Common myeloid progenitor, CD34-positive (primary cell): ENCODE data around the gene LSM3.

Source experiments
- CTCF ChIA-PET: fragments of 350-600 bp; sonication (Branson Sonifier 250); formaldehyde crosslinking; loops from one replicate; lab custom pipeline; 2021; ENCODE audit warnings: antibody characterized with exemption; lab: Charles Lee
- POLR2A ChIA-PET: fragments of 350-600 bp; sonication (Branson Sonifier 250); formaldehyde crosslinking; loops from one replicate; lab custom pipeline; 2021; ENCODE audit warnings: antibody characterized with exemption; lab: Charles Lee
- DNase-seq, 3 donors: peaks; one replicate each; pipeline versions ENCODE4 v3.0.0 to v3.0.0-alpha.2; 2013
- H3K27ac ChIP-seq, 2 experiments: 1 replicate in 1 of 2; 2 replicates in 1 of 2; pipeline ENCODE4 v1.7.0; 2013; ENCODE audit warnings: inconsistent platforms in 2 of 2, low read length in 2 of 2, mild to moderate bottlenecking in 2 of 2, low read depth in 1 of 2, moderate library complexity in 1 of 2; ENCODE audit not compliant: severe bottlenecking in 2 of 2, insufficient read depth in 1 of 2, poor library complexity in 1 of 2
- H3K27me3 ChIP-seq, 5 experiments: replicated peaks in 2 of 5; 1 replicate in 3 of 5; 2 replicates in 2 of 5; pipeline versions ENCODE4 v1.6.1 to v1.7.0; 2013; ENCODE audit warnings: low read length in 4 of 5, mild to moderate bottlenecking in 2 of 5, moderate library complexity in 2 of 5, inconsistent platforms in 1 of 5; ENCODE audit not compliant: insufficient read depth in 5 of 5, control insufficient read depth in 4 of 5
- H3K36me3 ChIP-seq, 4 experiments: 1 replicate in 2 of 4; 2 replicates in 2 of 4; pipeline versions ENCODE4 v1.6.1 to v1.7.0; 2013; ENCODE audit warnings: low read length in 3 of 4, control low read depth in 1 of 4, mild to moderate bottlenecking in 1 of 4; ENCODE audit not compliant: control insufficient read depth in 4 of 4, insufficient read depth in 4 of 4
- H3K4me1 ChIP-seq, 4 experiments: 1 replicate in 3 of 4; 2 replicates in 1 of 4; pipeline versions ENCODE4 v1.6.1 to v1.7.1; 2013; ENCODE audit warnings: low read length in 3 of 4, mild to moderate bottlenecking in 3 of 4, control low read depth in 1 of 4, inconsistent platforms in 1 of 4, moderate library complexity in 1 of 4; ENCODE audit not compliant: control insufficient read depth in 4 of 4, insufficient read depth in 4 of 4; ENCODE audit errors: control extremely low read depth in 1 of 4
- H3K4me3 ChIP-seq, 7 experiments: 1 replicate in 4 of 7; 2 replicates in 3 of 7; pipeline versions ENCODE4 v1.5.1 to v1.7.0; 2013; ENCODE audit warnings: mild to moderate bottlenecking in 7 of 7, low read length in 6 of 7, moderate library complexity in 6 of 7, inconsistent platforms in 2 of 7, low read depth in 2 of 7, control low read depth in 1 of 7; ENCODE audit not compliant: insufficient read depth in 4 of 7, control insufficient read depth in 1 of 7; ENCODE audit errors: extremely low read depth in 1 of 7
- H3K9me3 ChIP-seq, 5 experiments: 1 replicate in 4 of 5; 2 replicates in 1 of 5; pipeline versions ENCODE4 v1.6.1 to v1.7.1; 2013; ENCODE audit warnings: low read length in 4 of 5, mild to moderate bottlenecking in 2 of 5, inconsistent platforms in 1 of 5, low read depth in 1 of 5, moderate library complexity in 1 of 5; ENCODE audit not compliant: control insufficient read depth in 4 of 5, insufficient read depth in 2 of 5; ENCODE audit errors: control extremely low read depth in 1 of 5
- WGBS: methylation state at CpG from one replicate; pipeline ENCODE4 v1.1.5; 2013; ENCODE audit not compliant: insufficient coverage; 5-methylcytosine and 5-hydroxymethylcytosine counted together

Gene LSM3

GRCh38 chr3:14162178-14162577 is 16.4 kb upstream of the LSM3 start:
- peaks cover 31 to 99% (median 82%) of the 10 kb centered on the region in 4 experiments for H3K36me3 ChIP-seq
- no peak overlapping the region for H3K27ac ChIP-seq
- CTCF ChIA-PET: interaction anchor here (0.8 to 1.4 kb wide), 2 partner anchors 10 to 18 kb away, joined by 4 to 6 read pairs; no protein-coding TSS in a partner anchor
- WGBS: 80% methylated on average over 1 of the region's 2 CpGs
- POLR2A ChIA-PET: no interaction called here
- peaks cover 3 to 39% (median 11%) of the 10 kb centered on the region in 5 experiments for H3K9me3 ChIP-seq
- H3K27me3 ChIP-seq: no peaks in the 10 kb centered on the region
- no peak for DNase-seq
- H3K4me3 ChIP-seq: peak overlapping the region in 1 of 7 experiments; percentile 1
- H3K4me1 ChIP-seq: no peaks in the 10 kb centered on the region

- ChIA-PET POLR2A (no interaction called here), CTCF (interaction anchor here (1.6 to 2.2 kb wide), 2 partner anchors 10 to 12 kb away, joined by 4 to 7 read pairs; no protein-coding TSS in a partner anchor)
- H3K36me3 ChIP-seq: peaks cover 50 to 97% (median 74%) of the 10 kb centered on the region in 4 experiments
- no peak overlapping the region for H3K4me3 ChIP-seq
- no peaks in the 10 kb centered on the region for H3K27me3 ChIP-seq
- H3K27ac ChIP-seq: no peak overlapping the region
- H3K4me1 ChIP-seq: peaks cover 0 to 3% (median 0%) of the 10 kb centered on the region in 4 experiments
- no peak for DNase-seq
- H3K9me3 ChIP-seq: peaks cover 3 to 24% (median 7%) of the 10 kb centered on the region in 5 experiments
- 95% methylated on average over 4 of the region's 9 CpGs for WGBS
These were observed 11.6 kb upstream of the LSM3 start for GRCh38 chr3:14166877-14167603.

GRCh38 chr3:14169435-14169834 is 9.2 kb upstream of the LSM3 start:
- no peak for DNase-seq
- Histone ChIP-seq H3K4me1 (peaks cover 0 to 3% (median 0%) of the 10 kb centered on the region in 4 experiments), H3K9me3 (peaks cover 0 to 3% (median under 1%) of the 10 kb centered on the region in 5 experiments), H3K27ac (no peak overlapping the region), H3K36me3 (peaks cover 38 to 82% (median 62%) of the 10 kb centered on the region in 4 experiments), H3K4me3 (no peak overlapping the region), H3K27me3 (no peaks in the 10 kb centered on the region)
- no CpG with 5 or more reads among the region's 2 CpGs for WGBS
- POLR2A ChIA-PET: no interaction called here
- CTCF ChIA-PET: no interaction called here

- Histone ChIP-seq H3K4me1 (peaks cover 0 to 3% (median 2%) of the 10 kb centered on the region in 4 experiments), H3K36me3 (peaks cover 35 to 77% (median 58%) of the 10 kb centered on the region in 4 experiments), H3K4me3 (no peak overlapping the region), H3K9me3 (peaks cover 0 to 3% (median 0%) of the 10 kb centered on the region in 5 experiments), H3K27me3 (peaks cover 0 to 2% (median 0%) of the 10 kb centered on the region in 5 experiments), H3K27ac (no peak overlapping the region)
- CTCF ChIA-PET: interaction anchor here (1.1 to 1.6 kb wide), 3 partner anchors 12 to 17 kb away, joined by 3 to 4 read pairs (median 3); no protein-coding TSS in a partner anchor
- POLR2A ChIA-PET: no interaction called here
- DNase-seq: no peak
These were observed 8.7 kb upstream of the LSM3 start for GRCh38 chr3:14169871-14170270.

- no CpG with 5 or more reads among the region's 2 CpGs for WGBS
- Histone ChIP-seq H3K27me3 (peaks cover 0 to 3% (median 0%) of the 10 kb centered on the region in 5 experiments), H3K27ac (no peak overlapping the region), H3K9me3 (no peaks in the 10 kb centered on the region), H3K4me3 (no peak overlapping the region), H3K4me1 (peaks cover 0 to 11% (median 9%) of the 10 kb centered on the region in 4 experiments), H3K36me3 (peaks cover 35 to 69% (median 50%) of the 10 kb centered on the region in 4 experiments)
- no peak for DNase-seq
- CTCF ChIA-PET: interaction anchor here (0.8 to 1.6 kb wide), 6 partner anchors 13 to 29 kb away, joined by 3 to 4 read pairs (median 3); no protein-coding TSS in a partner anchor
- POLR2A ChIA-PET: no interaction called here
These were observed 8.0 kb upstream of the LSM3 start for GRCh38 chr3:14170531-14171159.

- 97% methylated on average over 5 of the region's 5 CpGs for WGBS
- Histone ChIP-seq H3K36me3 (peaks cover 23 to 52% (median 40%) of the 10 kb centered on the region in 4 experiments), H3K27me3 (peaks cover 0 to 3% (median 0%) of the 10 kb centered on the region in 5 experiments), H3K4me3 (no peak overlapping the region), H3K9me3 (no peaks in the 10 kb centered on the region), H3K4me1 (peaks cover 3 to 24% (median 20%) of the 10 kb centered on the region in 4 experiments), H3K27ac (no peak overlapping the region)
- POLR2A ChIA-PET: interaction anchor here (0.5 kb wide), 1 partner anchor 480 kb away, joined by 3 read pairs; no protein-coding TSS in a partner anchor
- no peak for DNase-seq
- CTCF ChIA-PET: interaction anchor here (0.8 kb wide), 1 partner anchor 19 kb away, joined by 3 read pairs; no protein-coding TSS in a partner anchor
These were observed 6.1 kb upstream of the LSM3 start for GRCh38 chr3:14172496-14172895.
